ENCODE measurements around the gene BIRC6.
A peak's percentile ranks its signal among the peaks of the same experiment; 100 is the strongest.

Gene BIRC6

GRCh38 chr2:32375228-32375892 is 18.5 kb downstream of the BIRC6 start:
- no peak for DNase-seq

- no peak for DNase-seq
Observed at GRCh38 chr2:32376756-32377155, 19.9 kb downstream of the BIRC6 start.

- no peak for DNase-seq
Observed at GRCh38 chr2:32377928-32378327, 21.1 kb downstream of the BIRC6 start.

- DNase-seq, result no peak
Observed at GRCh38 chr2:32379352-32379751, 22.5 kb downstream of the BIRC6 start.

GRCh38 chr2:32383858-32384257 is 27.0 kb downstream of the BIRC6 start:
- DNase-seq, result no peak

GRCh38 chr2:32384529-32384928 is 27.7 kb downstream of the BIRC6 start:
- no peak for DNase-seq

GRCh38 chr2:32386739-32387138 is 29.9 kb downstream of the BIRC6 start:
- DNase-seq, result no peak

GRCh38 chr2:32399221-32399620 is 42.4 kb downstream of the BIRC6 start:
- no peak for DNase-seq

- DNase-seq, result no peak
Observed at GRCh38 chr2:32402091-32402490, 45.3 kb downstream of the BIRC6 start.

GRCh38 chr2:32403782-32404181 is 47.0 kb downstream of the BIRC6 start:
- no peak for DNase-seq

- DNase-seq, result no peak
Observed at GRCh38 chr2:32404691-32405090, 47.9 kb downstream of the BIRC6 start.

GRCh38 chr2:32416519-32416918 is 59.7 kb downstream of the BIRC6 start:
- no peak for DNase-seq

- DNase-seq, result no peak
Observed at GRCh38 chr2:32417659-32418058, 60.8 kb downstream of the BIRC6 start.

GRCh38 chr2:32418778-32419177 is 62.0 kb downstream of the BIRC6 start:
- no peak for DNase-seq

GRCh38 chr2:32422133-32422532 is 65.3 kb downstream of the BIRC6 start:
- DNase-seq, result no peak

GRCh38 chr2:32423536-32423935 is 66.7 kb downstream of the BIRC6 start:
- DNase-seq, result no peak

- no peak for DNase-seq
Observed at GRCh38 chr2:32424739-32425138, 67.9 kb downstream of the BIRC6 start.

GRCh38 chr2:32425719-32426141 is 68.9 kb downstream of the BIRC6 start:
- no peak for DNase-seq

GRCh38 chr2:32427672-32428610 is 71.1 kb downstream of the BIRC6 start:
- peak; percentile 75 for DNase-seq

GRCh38 chr2:32430804-32431203 is 74.0 kb downstream of the BIRC6 start:
- DNase-seq, result no peak

GRCh38 chr2:32436150-32436549 is 79.3 kb downstream of the BIRC6 start:
- DNase-seq, result no peak

- no peak for DNase-seq
Observed at GRCh38 chr2:32442020-32442467, 85.2 kb downstream of the BIRC6 start.

GRCh38 chr2:32446369-32446768 is 89.5 kb downstream of the BIRC6 start:
- no peak for DNase-seq

- DNase-seq, result no peak
Observed at GRCh38 chr2:32450851-32451250, 94.0 kb downstream of the BIRC6 start.
